ENCODE results near the gene SP140L.
A peak's percentile ranks its signal among the peaks of the same experiment; 100 is the strongest.

Gene SP140L

DNA sequence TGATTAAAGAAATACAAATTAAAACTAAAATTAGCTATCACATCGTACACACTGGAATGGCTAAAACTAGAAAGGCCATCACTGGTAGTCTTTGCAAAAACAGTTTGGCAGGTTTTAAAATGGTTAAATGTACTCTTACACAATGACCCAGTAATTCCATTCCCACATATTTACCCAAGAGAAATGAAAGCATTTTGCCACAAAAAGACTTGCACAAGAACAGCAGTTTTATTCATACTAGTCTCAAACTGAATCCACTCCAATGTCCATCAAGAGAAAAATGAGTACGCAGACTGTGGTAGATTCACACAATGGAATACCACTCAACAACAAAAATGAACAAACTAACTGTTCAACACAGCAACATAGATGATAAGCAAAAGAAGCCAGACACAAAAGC is 29.1 kb downstream of the SP140L start:
- no peak for TF ChIP-seq MAX (IDR thresholded peaks at IDR 0.05; ENCODE audit: low read depth, low read length)
- TF ChIP-seq CTCF (IDR thresholded peaks at IDR 0.05; ENCODE audit: low read depth, low read length): no peak
- no peak for TF ChIP-seq POLR2A (IDR thresholded peaks at IDR 0.05; ENCODE audit: extremely low read depth, insufficient read length)
- no peak for TF ChIP-seq MYC (IDR thresholded peaks at IDR 0.05; ENCODE audit: low read depth, low read length)
- no peak overlapping the region for H3K4me3 ChIP-seq (ENCODE audit: low read depth, low read length)
- DNase-seq (ENCODE audit: low read depth): peak; percentile 25

- H3K4me3 ChIP-seq (ENCODE audit: low read depth, low read length): no peak overlapping the region
- no peak for TF ChIP-seq CTCF (IDR thresholded peaks at IDR 0.05; ENCODE audit: low read depth, low read length)
- TF ChIP-seq MYC (IDR thresholded peaks at IDR 0.05; ENCODE audit: low read depth, low read length): no peak
- TF ChIP-seq POLR2A (IDR thresholded peaks at IDR 0.05; ENCODE audit: extremely low read depth, insufficient read length): no peak
- no peak for TF ChIP-seq MAX (IDR thresholded peaks at IDR 0.05; ENCODE audit: low read depth, low read length)
- DNase-seq (ENCODE audit: low read depth): no peak
These were observed 31.3 kb downstream of the SP140L start for GRCh38 chr2:230358305-230358704.

GRCh38 chr2:230360028-230360427 is 33.0 kb downstream of the SP140L start:
- DNase-seq (ENCODE audit: low read depth): no peak
- H3K4me3 ChIP-seq (ENCODE audit: low read depth, low read length): no peak overlapping the region
- TF ChIP-seq MYC (IDR thresholded peaks at IDR 0.05; ENCODE audit: low read depth, low read length): no peak

DNA sequence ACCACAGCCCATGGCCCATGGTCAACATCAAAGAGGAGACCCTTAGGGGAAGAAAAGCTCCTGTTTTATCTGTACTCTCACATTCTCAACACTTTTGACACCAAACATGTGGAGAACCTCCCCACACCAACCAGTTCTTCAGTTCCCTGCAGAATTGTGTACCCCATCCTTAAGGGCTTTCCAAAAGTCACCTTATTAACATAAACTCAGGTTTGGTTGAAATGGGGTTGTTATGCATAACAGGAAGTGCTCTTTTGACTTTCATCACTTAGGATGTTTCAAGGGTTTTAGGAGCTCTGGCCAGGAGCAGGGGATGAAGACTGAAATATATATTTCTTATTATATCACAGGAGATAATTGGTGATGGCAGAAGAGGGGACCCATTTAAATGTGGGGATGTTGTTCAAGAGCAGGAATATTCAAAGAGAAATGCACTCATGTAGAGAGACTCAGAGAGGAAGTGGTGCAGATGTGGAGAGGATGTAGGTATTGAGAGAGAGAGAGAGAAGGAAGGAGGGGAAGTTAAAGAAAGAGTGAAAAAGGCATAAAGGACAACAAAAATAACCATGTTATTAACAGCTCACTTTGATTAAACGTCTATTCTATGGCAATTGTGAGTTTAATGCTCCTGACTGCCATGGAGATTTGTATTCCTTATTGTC is 35.2 kb downstream of the SP140L start:
- TF ChIP-seq MAX (IDR thresholded peaks at IDR 0.05; ENCODE audit: low read depth, low read length): no peak
- TF ChIP-seq CTCF (IDR thresholded peaks at IDR 0.05; ENCODE audit: low read depth, low read length): no peak
- no peak for TF ChIP-seq POLR2A (IDR thresholded peaks at IDR 0.05; ENCODE audit: extremely low read depth, insufficient read length)
- TF ChIP-seq MYC (IDR thresholded peaks at IDR 0.05; ENCODE audit: low read depth, low read length): no peak
- no peak for DNase-seq (ENCODE audit: low read depth)

DNA sequence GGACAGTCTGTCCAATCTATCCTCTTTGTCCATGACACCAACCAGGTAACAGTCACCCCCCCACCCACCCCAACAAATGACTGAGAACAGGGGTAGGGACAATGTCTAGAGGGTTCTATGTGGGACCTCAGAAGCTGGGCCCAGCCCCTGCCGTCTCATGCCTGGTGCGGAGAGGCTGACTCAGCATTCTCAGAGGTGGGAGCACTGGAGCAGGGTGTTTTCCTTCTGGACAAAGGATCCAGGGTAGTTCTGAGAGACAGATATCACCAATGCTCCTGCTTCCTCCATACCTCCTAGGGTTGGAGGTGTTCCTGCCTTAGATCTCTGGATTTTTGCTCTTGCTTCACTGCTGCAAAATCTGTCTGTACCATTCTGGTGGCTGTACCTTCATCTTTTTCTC is 55.1 kb downstream of the SP140L start:
- TF ChIP-seq MAX (IDR thresholded peaks at IDR 0.05; ENCODE audit: low read depth, low read length) (no peak), POLR2A (IDR thresholded peaks at IDR 0.05; ENCODE audit: extremely low read depth, insufficient read length) (no peak), MYC (IDR thresholded peaks at IDR 0.05; ENCODE audit: low read depth, low read length) (no peak), CTCF (IDR thresholded peaks at IDR 0.05; ENCODE audit: low read depth, low read length) (no peak)
- no peak for DNase-seq (ENCODE audit: low read depth)
- no peak overlapping the region for H3K4me3 ChIP-seq (ENCODE audit: low read depth, low read length)

More for the DNA sequence above, 35.2 kb downstream of the SP140L start:
- H3K4me3 ChIP-seq (ENCODE audit: low read depth, low read length): no peak overlapping the region

DNA sequence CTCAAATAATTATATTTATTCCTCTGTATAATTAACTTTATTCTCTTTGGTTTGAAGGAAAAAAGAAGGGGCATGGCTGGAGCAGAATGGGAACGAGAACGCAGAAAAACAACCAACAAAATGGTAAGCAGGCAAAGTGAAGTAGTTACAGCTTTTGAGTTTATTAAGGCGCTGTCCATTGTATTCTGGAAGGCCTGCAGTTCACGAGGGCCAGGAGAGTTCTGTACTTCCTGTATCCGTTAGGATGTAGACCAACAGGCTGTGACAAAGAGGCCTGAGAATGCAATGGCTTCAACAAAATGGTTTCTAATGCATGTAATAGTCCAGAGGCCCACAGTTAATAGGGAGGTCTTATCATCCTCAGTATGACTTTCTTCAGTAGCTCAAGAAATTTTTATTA is 56.5 kb downstream of the SP140L start:
- no peak for DNase-seq (ENCODE audit: low read depth)
- TF ChIP-seq CTCF (IDR thresholded peaks at IDR 0.05; ENCODE audit: low read depth, low read length) (no peak), MYC (IDR thresholded peaks at IDR 0.05; ENCODE audit: low read depth, low read length) (no peak), MAX (IDR thresholded peaks at IDR 0.05; ENCODE audit: low read depth, low read length) (no peak), POLR2A (IDR thresholded peaks at IDR 0.05; ENCODE audit: extremely low read depth, insufficient read length) (no peak)
- no peak overlapping the region for H3K4me3 ChIP-seq (ENCODE audit: low read depth, low read length)
